GM19099 (cell line): ENCODE data around the gene DRC3.

Source experiments
- POLR2A ChIP-seq: IDR thresholded peaks from 3 replicates; pipeline ENCODE4 v1.6.1; 2011; ENCODE audit warnings: low read depth; ENCODE audit not compliant: insufficient read length; ENCODE audit errors: extremely low read depth

Gene DRC3

DNA sequence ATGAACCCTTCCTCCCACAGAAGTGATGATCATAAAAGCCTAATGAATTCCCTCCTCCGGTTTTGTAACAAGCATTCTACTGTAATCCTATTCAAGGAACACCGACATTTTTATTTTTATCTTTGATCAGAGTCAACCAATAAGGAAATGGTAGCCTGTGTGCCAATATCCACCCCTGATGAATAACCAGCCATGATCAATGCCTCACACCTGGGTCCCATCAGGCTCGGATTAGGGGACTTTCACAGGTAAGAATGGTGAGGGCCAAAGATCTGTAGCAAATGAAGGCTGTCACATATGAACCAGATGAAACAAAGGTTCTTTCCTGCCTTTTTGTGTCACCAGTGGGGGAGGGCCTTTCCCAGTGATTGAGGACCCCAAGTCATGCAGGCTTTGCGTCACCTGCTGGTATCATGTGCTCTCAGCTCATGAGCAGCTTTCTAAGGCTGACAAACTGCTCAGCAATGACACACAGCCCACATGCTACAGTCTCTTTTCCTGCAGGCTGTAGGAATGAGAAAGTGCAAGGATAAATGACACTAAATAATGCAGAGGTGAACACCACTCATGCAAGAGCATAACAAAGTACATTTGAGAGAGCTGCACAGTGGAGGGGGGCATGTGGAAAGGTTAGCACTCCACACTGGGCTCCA, 35.3 kb upstream of the DRC3 start:
- TF ChIP-seq POLR2A: no peak

DNA sequence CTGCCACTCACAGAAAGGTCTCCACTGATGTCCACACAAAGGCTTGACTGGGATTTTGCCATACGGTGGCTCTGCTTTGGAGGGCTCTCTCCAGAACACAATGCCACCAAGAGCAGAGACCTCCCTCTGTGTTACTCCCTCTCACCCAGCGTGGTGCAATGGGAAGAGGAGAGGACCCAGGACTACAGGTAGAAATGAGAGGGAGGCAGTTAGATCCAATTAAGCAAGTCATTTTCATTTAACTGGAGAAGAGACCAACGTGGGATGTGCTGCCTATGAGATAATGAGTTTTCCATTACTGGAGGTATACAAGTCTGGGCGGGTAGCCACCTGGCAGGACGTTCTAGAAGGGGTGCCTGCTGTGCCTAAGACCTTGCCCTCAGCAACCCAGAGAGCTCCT, 34.7 kb upstream of the DRC3 start:
- no peak for TF ChIP-seq POLR2A

DNA sequence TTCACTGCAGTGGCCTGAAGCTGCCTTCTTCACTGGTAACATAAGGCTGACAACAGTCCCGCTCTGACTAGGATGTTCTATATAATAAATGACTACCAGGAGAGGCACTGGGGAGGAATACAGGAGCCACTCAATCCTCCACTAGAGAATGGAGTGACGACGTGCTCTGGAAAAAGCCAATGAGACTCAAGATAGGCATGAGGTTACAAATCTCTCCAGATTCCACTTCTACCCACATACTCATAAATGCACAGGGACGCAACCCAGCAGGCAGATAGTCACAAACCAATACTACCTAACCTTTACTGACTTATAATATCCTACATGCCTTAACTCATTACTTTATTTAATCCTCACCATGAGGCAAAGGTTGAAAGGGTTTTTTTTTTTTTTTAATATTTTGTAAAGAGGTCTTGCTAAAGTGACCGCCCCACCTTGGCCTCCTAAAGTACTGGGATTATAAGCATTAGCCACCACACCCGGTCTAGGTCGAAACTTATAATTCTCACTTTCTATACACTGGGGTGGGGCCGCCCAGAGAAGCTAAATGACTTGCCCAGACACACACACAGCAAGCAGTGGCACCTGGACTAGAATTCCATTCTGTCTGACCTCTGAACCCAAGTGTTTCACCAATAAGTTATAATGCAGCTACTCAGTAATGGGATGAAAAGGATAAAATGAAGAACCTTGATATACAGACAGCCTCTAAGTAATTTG, 34.1 kb upstream of the DRC3 start:
- TF ChIP-seq POLR2A: no peak

DNA sequence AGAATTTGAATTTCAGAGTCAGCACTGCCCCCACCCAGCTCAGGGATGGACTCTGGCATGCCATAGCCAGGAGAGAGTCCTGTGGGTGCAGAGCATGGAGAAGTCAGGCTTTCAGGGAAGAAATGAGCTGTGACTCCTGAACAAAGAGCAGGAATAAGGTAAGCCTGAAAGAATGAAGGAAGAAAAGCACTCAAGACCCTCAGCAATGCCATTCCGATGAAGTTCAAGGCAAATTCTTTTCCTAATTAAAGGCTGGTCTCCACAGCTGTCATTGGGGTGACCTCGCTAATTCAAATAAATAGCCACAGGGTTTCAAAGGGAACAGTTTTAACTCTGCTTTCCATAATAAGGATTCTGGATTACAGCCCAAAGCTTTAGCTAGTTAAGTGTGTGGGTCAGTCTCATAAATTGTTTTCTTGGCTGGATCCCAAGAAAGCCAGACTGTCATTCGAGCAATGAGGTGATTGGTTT, 32.2 kb upstream of the DRC3 start:
- TF ChIP-seq POLR2A: no peak

DNA sequence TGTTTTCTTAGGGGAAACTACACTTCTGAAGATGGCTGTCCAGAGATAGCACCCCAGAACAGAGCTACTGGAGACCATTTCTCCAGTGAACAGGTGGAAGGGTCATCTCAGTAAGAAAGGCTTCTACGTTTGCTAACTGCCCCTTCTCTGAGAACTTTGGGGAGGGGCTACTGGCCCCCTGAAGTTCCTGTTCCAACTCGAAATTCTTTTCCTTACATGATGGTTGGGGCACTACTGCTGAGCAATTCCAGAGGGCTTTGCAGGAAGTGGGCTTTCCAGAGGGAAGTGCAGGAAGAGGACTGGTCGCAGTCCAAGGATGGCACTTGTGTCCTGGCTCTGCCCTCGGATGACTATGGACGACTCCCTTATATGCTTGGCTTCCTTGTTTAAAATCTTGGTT, 31.6 kb upstream of the DRC3 start:
- no peak for TF ChIP-seq POLR2A

GRCh38 chr17:17942846-17943245, 29.8 kb upstream of the DRC3 start:
- TF ChIP-seq POLR2A: no peak

GRCh38 chr17:17943281-17943984, 29.2 kb upstream of the DRC3 start:
- TF ChIP-seq POLR2A: no peak

- no peak for TF ChIP-seq POLR2A
Observed at GRCh38 chr17:17944242-17944641, 28.4 kb upstream of the DRC3 start.

- no peak for TF ChIP-seq POLR2A
Observed at GRCh38 chr17:17944743-17945142, 27.9 kb upstream of the DRC3 start.

DNA sequence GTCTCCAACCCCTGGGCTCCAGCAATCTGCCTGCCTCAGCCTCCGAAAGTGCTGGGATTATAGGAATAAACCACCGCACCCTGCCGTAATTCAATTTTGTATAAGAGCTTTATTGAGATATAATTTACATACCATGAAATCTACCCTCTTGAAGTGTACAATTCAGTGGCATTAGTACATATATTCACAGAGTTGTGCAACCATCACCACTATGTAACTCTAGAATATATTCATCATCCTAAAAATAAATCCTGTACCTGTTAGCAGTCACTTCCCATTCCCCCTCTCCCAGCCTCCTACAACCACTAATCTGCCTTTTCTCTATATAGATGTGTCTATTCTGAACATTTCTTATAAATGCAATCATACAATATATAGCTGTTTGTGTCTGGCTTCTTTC, 26.6 kb upstream of the DRC3 start:
- TF ChIP-seq POLR2A: no peak

- no peak for TF ChIP-seq POLR2A
Observed at GRCh38 chr17:17947309-17947708, 25.4 kb upstream of the DRC3 start.

GRCh38 chr17:17947966-17948365, 24.7 kb upstream of the DRC3 start:
- TF ChIP-seq POLR2A: no peak

DNA sequence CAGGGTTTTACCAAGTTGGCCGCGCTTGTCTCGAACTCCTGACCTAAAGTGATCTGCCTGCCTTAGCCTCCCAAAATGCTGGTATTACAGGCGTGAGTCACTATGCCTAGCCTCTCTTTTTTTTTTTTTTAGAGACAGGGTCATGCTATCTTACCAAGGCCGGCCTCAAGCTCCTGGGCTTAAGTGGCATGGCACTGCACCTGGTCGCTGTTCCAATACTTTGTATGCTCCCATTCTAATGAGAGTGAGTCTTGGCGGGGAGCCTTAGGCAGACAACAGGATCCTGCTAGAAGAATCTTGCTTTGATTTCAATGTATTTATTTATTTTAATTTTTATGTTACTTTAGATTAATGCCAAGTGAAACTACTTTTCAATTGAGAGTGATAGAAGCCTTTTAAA, 22.3 kb upstream of the DRC3 start:
- no peak for TF ChIP-seq POLR2A

- no peak for TF ChIP-seq POLR2A
Observed at GRCh38 chr17:17950806-17951205, 21.9 kb upstream of the DRC3 start.

- no peak for TF ChIP-seq POLR2A
Observed at GRCh38 chr17:17951524-17951923, 21.1 kb upstream of the DRC3 start.

- no peak for TF ChIP-seq POLR2A
Observed at GRCh38 chr17:17952691-17953090, 20.0 kb upstream of the DRC3 start.
